Uterus (tissue), 4 donors: ENCODE measurements around the gene TNIP1. TPM values are rescaled to one million over a fixed set of nuclear protein-coding genes. Genes with fewer than 3 reads are reported as not detected.
A peak's percentile ranks its signal among the peaks of the same experiment; 100 is the strongest.

Source experiments
- DNase-seq, 2 donors: peaks; one replicate each; pipeline ENCODE4 v3.0.0-alpha.2; 2019 to 2020
- H3K27ac ChIP-seq, 2 donors: fragments of 200-600 bp; sonication (generic); 1 replicate in 1 of 2; 2 replicates in 1 of 2; pipeline ENCODE4 v1.5.1; 2016 to 2018
- H3K27me3 ChIP-seq, 2 donors: fragments of 200-600 bp; sonication (generic); one replicate each; pipeline ENCODE4 v1.5.1; 2018 to 2019; ENCODE audit warnings: control low read depth in 1 of 2
- H3K36me3 ChIP-seq, 2 donors: fragments of 200-600 bp; sonication (generic); one replicate each; pipeline ENCODE4 v1.5.1; 2019; ENCODE audit warnings: control low read depth in 1 of 2
- H3K4me1 ChIP-seq, 2 donors: fragments of 200-600 bp; sonication (generic); one replicate each; pipeline ENCODE4 v1.5.1; 2018 to 2019; ENCODE audit warnings: control low read depth in 1 of 2
- H3K4me3 ChIP-seq, 2 donors: fragments of 200-600 bp; sonication (generic); 1 replicate in 1 of 2; 2 replicates in 1 of 2; pipeline ENCODE4 v1.5.1; 2018 to 2019; ENCODE audit warnings: mild to moderate bottlenecking in 1 of 2
- H3K9me3 ChIP-seq, 2 donors: fragments of 200-600 bp; sonication (generic); one replicate each; pipeline ENCODE4 v1.5.1; 2019; ENCODE audit warnings: control low read depth in 1 of 2
- POLR2A ChIP-seq, 2 donors: fragments of 450-650 bp; IDR thresholded peaks; one replicate each; pipeline ENCODE4 v1.6.1; 2016; ENCODE audit warnings: antibody characterized with exemption in 2 of 2, mild to moderate bottlenecking in 1 of 2, moderate library complexity in 1 of 2
- intact Hi-C: fragments of 100-400 bp; cut with DNase I; formaldehyde crosslinking; loops from one replicate; pipeline ENCODE4 v1.15.1; 2023; ENCODE audit warnings: low total_unique reads
- total RNA-seq, 4 donors: library from RNA; depleted of rRNA in 3 of 4; stranded (reverse); fragments of >200 nt in 3 of 4; gene quantifications; one replicate each; pipeline versions ENCODE4 v1.1.0 to v1.2.4, GENCODE V29; 2014 to 2023
- TF ChIP-seq, protein P1 (sequence below), 4 experiments: fragments of 200-600 bp in 2 of 4; fragments of 450-650 bp in 2 of 4; sonication (generic) in 2 of 4; IDR thresholded peaks; one replicate each; pipeline ENCODE4 v1.5.1; 2016 to 2019; ENCODE audit warnings: antibody characterized with exemption in 4 of 4, mild to moderate bottlenecking in 2 of 4, moderate library complexity in 1 of 4
- donor health status: DM: yes; HTN: yes; CAD: no.

The TNIP1 gene
- total RNA-seq, 4 donors from 2014 or later: 35.6 to 70.8 (median 50.7) TPM

DNA sequence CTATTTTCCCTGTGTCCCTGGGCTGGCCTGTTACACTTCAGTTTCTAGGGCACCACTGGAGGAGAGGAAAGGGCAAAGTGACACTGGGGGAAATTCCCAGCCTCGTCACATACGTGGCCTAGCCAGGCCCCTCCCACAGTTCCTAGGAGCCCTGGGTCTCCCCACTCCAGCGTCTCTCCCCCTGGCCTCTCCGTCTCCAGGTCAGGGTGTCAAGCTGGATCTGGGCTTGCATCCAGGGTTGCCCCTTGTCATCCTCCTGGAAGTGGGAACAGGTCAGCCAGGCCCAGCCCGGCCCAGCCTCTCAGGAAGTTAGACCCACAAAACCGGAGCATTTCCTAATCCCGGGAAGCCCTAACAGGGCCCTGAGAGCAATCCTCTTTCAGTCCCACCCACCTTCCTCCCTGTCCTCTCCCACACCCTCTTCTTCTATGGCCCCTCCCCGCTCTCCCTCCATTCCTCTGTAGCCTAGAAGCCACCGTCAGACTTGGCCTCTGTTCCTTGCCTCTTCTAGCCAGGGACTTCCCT is 4.7 kb upstream of the TNIP1 start:
- intact Hi-C loops: no loop called here
- peak overlapping the region; percentile 73 to 74 for H3K27ac ChIP-seq
- no peak for TF ChIP-seq POLR2A (IDR thresholded peaks at IDR 0.05)
- TF ChIP-seq, protein P1, sequence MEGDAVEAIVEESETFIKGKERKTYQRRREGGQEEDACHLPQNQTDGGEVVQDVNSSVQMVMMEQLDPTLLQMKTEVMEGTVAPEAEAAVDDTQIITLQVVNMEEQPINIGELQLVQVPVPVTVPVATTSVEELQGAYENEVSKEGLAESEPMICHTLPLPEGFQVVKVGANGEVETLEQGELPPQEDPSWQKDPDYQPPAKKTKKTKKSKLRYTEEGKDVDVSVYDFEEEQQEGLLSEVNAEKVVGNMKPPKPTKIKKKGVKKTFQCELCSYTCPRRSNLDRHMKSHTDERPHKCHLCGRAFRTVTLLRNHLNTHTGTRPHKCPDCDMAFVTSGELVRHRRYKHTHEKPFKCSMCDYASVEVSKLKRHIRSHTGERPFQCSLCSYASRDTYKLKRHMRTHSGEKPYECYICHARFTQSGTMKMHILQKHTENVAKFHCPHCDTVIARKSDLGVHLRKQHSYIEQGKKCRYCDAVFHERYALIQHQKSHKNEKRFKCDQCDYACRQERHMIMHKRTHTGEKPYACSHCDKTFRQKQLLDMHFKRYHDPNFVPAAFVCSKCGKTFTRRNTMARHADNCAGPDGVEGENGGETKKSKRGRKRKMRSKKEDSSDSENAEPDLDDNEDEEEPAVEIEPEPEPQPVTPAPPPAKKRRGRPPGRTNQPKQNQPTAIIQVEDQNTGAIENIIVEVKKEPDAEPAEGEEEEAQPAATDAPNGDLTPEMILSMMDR (IDR thresholded peaks at IDR 0.05): no peak
- H3K4me1 ChIP-seq: no peaks in the 10 kb centered on the region
- H3K36me3 ChIP-seq: no peaks in the 10 kb centered on the region
- no peaks in the 10 kb centered on the region for H3K9me3 ChIP-seq
- no peaks in the 10 kb centered on the region for H3K27me3 ChIP-seq
- peak; percentile 71 to 81 for DNase-seq
- no peak overlapping the region for H3K4me3 ChIP-seq

DNA sequence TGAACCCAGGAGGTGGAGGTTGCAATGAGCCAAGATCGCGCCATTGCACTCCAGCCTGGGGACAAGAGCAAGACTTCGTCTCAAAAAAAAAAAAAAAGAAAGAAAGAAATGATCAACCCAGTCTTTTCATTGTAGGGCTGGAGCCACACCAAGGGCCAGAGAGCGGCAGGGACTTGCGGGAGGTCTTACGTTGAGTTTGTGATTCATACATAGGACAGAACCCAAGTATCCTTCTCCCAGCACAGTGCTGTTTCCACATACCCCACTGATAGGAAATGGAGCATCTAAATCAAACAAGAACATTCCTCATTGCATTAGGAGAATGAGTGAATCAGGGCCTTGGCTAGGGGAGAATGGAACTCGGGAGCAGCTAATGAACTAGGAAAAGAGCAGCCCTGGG is 3.5 kb upstream of the TNIP1 start:
- Histone ChIP-seq H3K36me3 (no peaks in the 10 kb centered on the region), H3K27ac (no peak overlapping the region), H3K27me3 (no peaks in the 10 kb centered on the region), H3K4me1 (peaks cover 0 to 6% of the 10 kb centered on the region in 2 donors), H3K9me3 (no peaks in the 10 kb centered on the region), H3K4me3 (no peak overlapping the region)
- no peak for DNase-seq
- no peak for TF ChIP-seq POLR2A (IDR thresholded peaks at IDR 0.05)
- TF ChIP-seq, protein P1 (IDR thresholded peaks at IDR 0.05): no peak
- intact Hi-C loops: no loop called here

DNA sequence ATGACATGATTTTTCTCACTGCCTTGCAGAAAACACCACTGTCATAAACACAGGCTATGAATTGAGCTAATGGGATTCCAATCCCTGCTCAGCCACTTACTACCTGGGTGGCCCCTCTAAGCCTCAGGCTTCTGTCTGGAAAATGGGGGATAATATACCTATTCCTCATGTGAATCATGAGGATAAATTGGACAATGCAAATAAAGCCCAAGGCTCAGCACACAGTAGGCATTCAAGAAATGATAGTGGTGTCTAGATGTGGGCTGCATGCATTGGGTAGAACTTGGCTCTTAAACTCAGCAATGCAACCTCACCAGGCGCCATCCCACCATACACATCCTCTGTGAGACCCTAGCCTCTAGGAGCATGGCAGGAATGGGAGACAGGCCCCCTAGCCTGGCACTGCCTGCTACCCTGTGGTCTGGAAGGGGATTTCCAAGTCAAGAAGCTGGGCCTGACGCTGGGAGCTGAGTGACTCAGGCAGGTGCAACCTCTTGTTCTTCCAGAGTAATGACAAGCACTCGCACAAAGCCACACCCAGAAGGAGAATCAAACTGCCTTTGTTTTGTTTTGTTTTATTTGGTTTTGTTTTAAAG is 2.3 kb upstream of the TNIP1 start:
- Histone ChIP-seq H3K4me1 (peaks cover 0 to 15% of the 10 kb centered on the region in 2 donors), H3K9me3 (no peaks in the 10 kb centered on the region), H3K36me3 (no peaks in the 10 kb centered on the region), H3K27ac (peak overlapping the region in 1 of 2 donors; percentile 98), H3K27me3 (no peaks in the 10 kb centered on the region), H3K4me3 (no peak overlapping the region)
- intact Hi-C loops: no loop called here
- DNase-seq: no peak
- TF ChIP-seq, protein P1 (IDR thresholded peaks at IDR 0.05): no peak
- TF ChIP-seq POLR2A (IDR thresholded peaks at IDR 0.05): no peak

DNA sequence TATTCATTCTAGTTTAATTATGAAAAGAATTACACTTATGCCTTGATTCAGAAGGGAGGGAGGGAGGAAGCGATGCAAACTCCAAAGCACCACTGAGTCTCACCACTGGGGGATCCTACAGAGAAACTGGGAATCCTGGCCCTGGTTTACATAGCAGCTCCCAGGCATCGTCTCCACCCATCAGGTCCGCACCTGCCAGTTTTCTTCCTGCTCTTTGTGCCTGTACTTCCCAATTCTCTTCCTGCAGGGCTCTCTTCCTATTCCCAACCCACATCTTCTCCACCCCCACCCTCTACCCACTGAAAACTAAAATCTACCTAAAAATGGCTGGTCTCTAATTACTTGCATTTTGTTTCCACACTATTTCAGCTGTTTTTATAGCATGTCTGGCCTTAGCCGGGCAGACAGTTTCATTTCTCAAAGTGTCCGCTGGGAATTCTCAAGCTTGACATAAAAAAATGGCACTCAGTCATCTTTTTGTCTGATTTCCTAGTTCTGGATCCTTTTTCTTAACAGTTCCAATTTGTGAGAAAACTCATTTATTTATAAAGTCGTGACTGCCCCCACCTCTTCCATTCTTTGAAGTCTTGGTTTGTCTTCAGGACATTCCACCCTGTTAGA is 1.6 kb upstream of the TNIP1 start:
- Histone ChIP-seq H3K36me3 (no peaks in the 10 kb centered on the region), H3K4me1 (peaks cover 0 to 15% of the 10 kb centered on the region in 2 donors), H3K9me3 (no peaks in the 10 kb centered on the region), H3K27ac (peak overlapping the region; percentile 98 to 100), H3K27me3 (no peaks in the 10 kb centered on the region), H3K4me3 (no peak overlapping the region)
- intact Hi-C loops: no loop called here
- no peak for DNase-seq
- TF ChIP-seq POLR2A (IDR thresholded peaks at IDR 0.05): no peak
- TF ChIP-seq, protein P1 (IDR thresholded peaks at IDR 0.05): peak in 2 of 4 experiments; percentile 13 to 24
